IMR-90 (cell line): ENCODE results near the gene CH25H. TPM values are rescaled to one million over a fixed set of nuclear protein-coding genes. Genes with fewer than 3 reads are reported as not detected.

ENCODE experiments used
- ATAC-seq: fragments of 200-7000 bp; cut with Tn5 transposase; 2 replicates; pipeline ENCODE4 v1.9.1; 2020; ENCODE audit warnings: low read depth, mild to moderate bottlenecking, moderate library complexity
- BruUV-seq: library from RNA; stranded (reverse); fragments of 400-500 nt; replicated peaks from 2 replicates; lab custom pipeline; 2021; lab: Mats Ljungman, UMichigan
- CTCF ChIA-PET: fragments of 300-600 bp; formaldehyde crosslinking; extraction: SDS; loops from one replicate; lab custom pipeline; 2021; ENCODE audit warnings: antibody characterized with exemption; lab: Yijun Ruan, JAX
- POLR2A ChIA-PET: fragments of 300-600 bp; sonication (Branson Sonifier 250); formaldehyde crosslinking; loops from one replicate; lab custom pipeline; 2022; ENCODE audit warnings: antibody characterized with exemption; ENCODE audit not compliant: unreplicated experiment; lab: Charles Lee
- DNase-seq: peaks from one replicate; pipeline ENCODE4 v3.0.0; 2013
- H2AFZ ChIP-seq: replicated peaks from 2 replicates; pipeline ENCODE3; 2013; ENCODE audit warnings: low read length, mild to moderate bottlenecking; ENCODE audit not compliant: poor library complexity
- H2AK5ac ChIP-seq: 2 replicates; pipeline ENCODE4 v1.6.1; 2013; ENCODE audit warnings: low read depth, low read length, inconsistent platforms
- H2AK9ac ChIP-seq: replicated peaks from 2 replicates; pipeline ENCODE3; 2013; ENCODE audit warnings: mild to moderate bottlenecking, low read depth, low read length, moderate library complexity; ENCODE audit not compliant: poor library complexity
- H2BK120ac ChIP-seq: 2 replicates; pipeline ENCODE4 v1.6.1; 2013; ENCODE audit warnings: low read depth, low read length, inconsistent platforms
- H2BK15ac ChIP-seq: 3 replicates; pipeline ENCODE4 v1.6.1; 2013; ENCODE audit warnings: low read depth, low read length, inconsistent platforms
- H2BK20ac ChIP-seq: 2 replicates; pipeline ENCODE4 v1.6.1; 2013; ENCODE audit warnings: low read depth, mild to moderate bottlenecking, inconsistent platforms, low read length, moderate library complexity
- H2BK5ac ChIP-seq: 2 replicates; pipeline ENCODE4 v1.6.1; 2013; ENCODE audit warnings: mild to moderate bottlenecking, low read depth, low read length, inconsistent platforms; ENCODE audit not compliant: poor library complexity, severe bottlenecking
- H3K14ac ChIP-seq: replicated peaks from 2 replicates; pipeline ENCODE4 v1.6.1; 2013; ENCODE audit warnings: low read depth, low read length, inconsistent platforms
- H3K18ac ChIP-seq: 2 replicates; pipeline ENCODE4 v1.6.1; 2013; ENCODE audit warnings: low read depth, low read length, control low read depth
- H3K23ac ChIP-seq: 2 replicates; pipeline ENCODE4 v1.6.1; 2013; ENCODE audit warnings: low read depth, low read length, inconsistent platforms
- H3K27ac ChIP-seq: 2 replicates; pipeline ENCODE4 v1.5.1; 2013; ENCODE audit warnings: mild to moderate bottlenecking, control low read depth, low read length; ENCODE audit not compliant: insufficient read depth
- H3K27me3 ChIP-seq: 2 replicates; pipeline ENCODE4 v1.6.1; 2013; ENCODE audit warnings: low read length; ENCODE audit not compliant: control insufficient read depth, insufficient read depth
- H3K36me3 ChIP-seq: 2 replicates; pipeline ENCODE4 v1.6.1; 2013; ENCODE audit warnings: low read length, mixed read lengths; ENCODE audit not compliant: control insufficient read depth, insufficient read depth
- H3K4ac ChIP-seq: 2 replicates; pipeline ENCODE4 v1.6.1; 2013; ENCODE audit warnings: low read depth, low read length, inconsistent platforms
- H3K4me1 ChIP-seq: 2 replicates; pipeline ENCODE4 v1.6.1; 2013; ENCODE audit warnings: low read length, mixed read lengths; ENCODE audit not compliant: control insufficient read depth, insufficient read depth
- H3K4me2 ChIP-seq: 2 replicates; pipeline ENCODE4 v1.6.1; 2013; ENCODE audit warnings: low read depth, mild to moderate bottlenecking, control low read depth, low read length, moderate library complexity
- H3K4me3 ChIP-seq: 2 replicates; pipeline ENCODE4 v1.5.1; 2013; ENCODE audit warnings: low read depth, mild to moderate bottlenecking, control low read depth, low read length, moderate library complexity; ENCODE audit not compliant: insufficient read depth
- H3K56ac ChIP-seq: 2 replicates; pipeline ENCODE4 v1.6.1; 2013; ENCODE audit warnings: low read length, inconsistent platforms; ENCODE audit not compliant: insufficient read depth; ENCODE audit errors: extremely low read depth
- H3K79me1 ChIP-seq, 2 experiments: 2 replicates each; pipeline ENCODE4 v1.6.1; 2013; ENCODE audit warnings: low read length in 2 of 2, inconsistent platforms in 1 of 2, low read depth in 1 of 2
- H3K9ac ChIP-seq: 2 replicates; pipeline ENCODE4 v1.6.1; 2013; ENCODE audit warnings: low read depth, low read length, control low read depth
- H3K9me1 ChIP-seq: 2 replicates; pipeline ENCODE4 v1.6.1; 2013; ENCODE audit warnings: low read length, inconsistent platforms; ENCODE audit not compliant: insufficient read depth
- H3K9me3 ChIP-seq: 2 replicates; pipeline ENCODE4 v1.6.1; 2013; ENCODE audit warnings: low read length; ENCODE audit not compliant: control insufficient read depth, insufficient read depth
- H4K20me1 ChIP-seq: 2 replicates; pipeline ENCODE4 v1.6.1; 2013; ENCODE audit warnings: low read length, inconsistent platforms; ENCODE audit not compliant: insufficient read depth
- H4K5ac ChIP-seq: 2 replicates; pipeline ENCODE4 v1.6.1; 2013; ENCODE audit warnings: mild to moderate bottlenecking, low read depth, low read length, control low read depth
- H4K8ac ChIP-seq, 2 experiments: 2 replicates each; pipeline ENCODE4 v1.6.1; 2013; ENCODE audit warnings: low read depth in 2 of 2, low read length in 2 of 2, control low read depth in 1 of 2, inconsistent platforms in 1 of 2
- H4K91ac ChIP-seq: 2 replicates; pipeline ENCODE4 v1.6.1; 2013; ENCODE audit warnings: low read depth, low read length, inconsistent platforms; ENCODE audit not compliant: insufficient read depth
- BHLHE40 ChIP-seq: fragments of 150-350 bp; IDR thresholded peaks from 2 replicates; pipeline ENCODE4 v1.6.1; 2016; ENCODE audit warnings: mild to moderate bottlenecking, low read depth, low read length
- CEBPB ChIP-seq: IDR thresholded peaks from 2 replicates; pipeline ENCODE4 v1.6.1; 2012; ENCODE audit warnings: low read depth, low read length, improper control_type of control experiment
- CTCF ChIP-seq: conservative IDR thresholded peaks from 2 replicates; pipeline ENCODE4 v1.5.1; 2012; ENCODE audit warnings: mild to moderate bottlenecking, low read depth, low read length, improper control_type of control experiment
- ELK1 ChIP-seq: fragments of 150-350 bp; IDR thresholded peaks from 2 replicates; pipeline ENCODE4 v1.6.1; 2016; ENCODE audit warnings: low read depth, mild to moderate bottlenecking, low read length, moderate library complexity, borderline replicate concordance
- FOS ChIP-seq: fragments of 150-350 bp; IDR thresholded peaks from 2 replicates; pipeline ENCODE4 v1.6.1; 2016; ENCODE audit warnings: low read depth, low read length
- MAFK ChIP-seq: IDR thresholded peaks from 2 replicates; pipeline ENCODE4 v1.6.1; 2012; ENCODE audit warnings: low read depth, low read length, improper control_type of control experiment
- MAZ ChIP-seq: IDR thresholded peaks from 2 replicates; pipeline ENCODE4 v1.6.1; 2012; ENCODE audit warnings: low read depth, mild to moderate bottlenecking, low read length, improper control_type of control experiment, moderate library complexity, borderline replicate concordance
- MXI1 ChIP-seq: IDR thresholded peaks from 2 replicates; pipeline ENCODE4 v1.6.1; 2012; ENCODE audit warnings: low read depth, mild to moderate bottlenecking, low read length, moderate library complexity, borderline replicate concordance
- NFE2L2 ChIP-seq: fragments of 150-350 bp; IDR thresholded peaks from 2 replicates; pipeline ENCODE4 v1.6.1; 2016; ENCODE audit warnings: low read depth, mild to moderate bottlenecking, low read length
- POLR2A ChIP-seq: IDR thresholded peaks from 2 replicates; pipeline ENCODE4 v1.6.1; 2012; ENCODE audit warnings: mild to moderate bottlenecking, low read depth, low read length
- RAD21 ChIP-seq: IDR thresholded peaks from 2 replicates; pipeline ENCODE4 v1.6.1; 2012; ENCODE audit warnings: low read length, improper control_type of control experiment
- RCOR1 ChIP-seq: IDR thresholded peaks from 2 replicates; pipeline ENCODE4 v1.6.1; 2012; ENCODE audit warnings: mild to moderate bottlenecking, low read length, improper control_type of control experiment; ENCODE audit not compliant: insufficient replicate concordance
- RFX5 ChIP-seq: IDR thresholded peaks from 2 replicates; pipeline ENCODE4 v1.8.0; 2012; ENCODE audit warnings: low read depth, mild to moderate bottlenecking, low read length, moderate library complexity
- SMC3 ChIP-seq: fragments of 150-350 bp; IDR thresholded peaks from 2 replicates; pipeline ENCODE4 v1.6.1; 2016; ENCODE audit warnings: low read depth, mild to moderate bottlenecking, antibody characterized with exemption, low read length, moderate library complexity
- USF2 ChIP-seq: fragments of 150-350 bp; IDR thresholded peaks from 2 replicates; pipeline ENCODE4 v1.6.1; 2017; ENCODE audit warnings: mild to moderate bottlenecking, antibody characterized with exemption, low read length, low read depth
- WGBS, 2 experiments: methylation state at CpG; one replicate each; pipeline versions ENCODE4 v1.1.5 to v1.1.7; 2013; ENCODE audit warnings: missing lambda C conversion rate in 2 of 2; ENCODE audit not compliant: insufficient read length in 1 of 2; ENCODE audit errors: extremely low coverage in 2 of 2; 5-methylcytosine and 5-hydroxymethylcytosine counted together
- dilution Hi-C: fragments of 300-500 bp; cut with HindIII; formaldehyde crosslinking; loops from one replicate; pipeline ENCODE4 v1.14.3; 2018; ENCODE audit warnings: low sequenced_read_pairs; ENCODE audit not compliant: unreplicated experiment
- in situ Hi-C: fragments of 300-500 bp; cut with MboI; formaldehyde crosslinking; loops from 3 replicates; pipeline ENCODE4 v1.14.3; 2019; ENCODE audit warnings: low sequenced_read_pairs, inconsistent platforms, mixed read lengths
- intact Hi-C: fragments of 100-400 bp; cut with micrococcal nuclease; formaldehyde crosslinking; loops from 2 replicates; pipeline ENCODE4 v1.10.0; 2022
- polyA plus RNA-seq, 3 experiments: library from polyadenylated mRNA; depleted of rRNA; stranded (reverse); fragments of >200 nt; gene quantifications; 2 replicates each; pipeline ENCODE4 v1.2.3, GENCODE V29; 2012; ENCODE audit warnings: low replicate concordance in 1 of 3
- total RNA-seq: library from RNA; depleted of rRNA; stranded (reverse); fragments of >200 nt; gene quantifications from 2 replicates; pipeline ENCODE4 v1.2.3, GENCODE V29; 2012

The CH25H gene
- total and polyA plus RNA-seq, 2 of the 4 experiments (the other 2 are of a cell fraction): 0.12 to 0.18 TPM

- H3K56ac ChIP-seq: peak overlapping the region; percentile 18; the same call in 1 of the 2 replicates
- no peak overlapping the region for H2BK20ac ChIP-seq
- H4K5ac ChIP-seq: no peak overlapping the region
- H2AK9ac ChIP-seq: peak overlapping the region; percentile 38
- intact Hi-C loops: no loop called here
- H2BK15ac ChIP-seq: no peak overlapping the region; the same call in 2 of the 3 replicates
- no peaks in the 10 kb centered on the region for H3K4me1 ChIP-seq
- H3K9me3 ChIP-seq: peaks cover 3% of the 10 kb centered on the region; the same call in 1 of the 2 replicates
- DNase-seq (no peak), ATAC-seq (no peak)
- peak overlapping the region; percentile 58 for H3K4me2 ChIP-seq
- no peaks in the 10 kb centered on the region for H3K9me1 ChIP-seq
- H3K36me3 ChIP-seq: no peaks in the 10 kb centered on the region
- no peak overlapping the region for H3K27ac ChIP-seq
- dilution Hi-C loops: no loop called here
- H2BK120ac ChIP-seq: 0 out of 2 replicates have a peak overlapping the region, but pooled peaks have one; percentile 7
- H3K4ac ChIP-seq: peak overlapping the region; percentile 59; the same call in 1 of the 2 replicates
- H3K4me3 ChIP-seq: peak overlapping the region; percentile 63
- H4K20me1 ChIP-seq: no peaks in the 10 kb centered on the region
- ChIA-PET CTCF (interaction anchor here (1.6 kb wide), 1 partner anchor 10 kb away, joined by 3 read pairs; no protein-coding TSS in a partner anchor), POLR2A (interaction anchor here (0.6 kb wide), 1 partner anchor 990 kb away, joined by 4 read pairs; no protein-coding TSS in a partner anchor)
- peaks cover 3 to 6% of the 10 kb centered on the region in 2 experiments; a peak in 2 of 4 replicates for H3K79me1 ChIP-seq
- peak overlapping the region; percentile 32 for H3K9ac ChIP-seq
- H3K14ac ChIP-seq: peak overlapping the region; percentile 53
- 0 out of 2 replicates have a peak overlapping the region, but pooled peaks have one; percentile 21 for H2AK5ac ChIP-seq
- in situ Hi-C loops: no loop called here
- H3K23ac ChIP-seq: 0 out of 2 replicates have a peak overlapping the region, but pooled peaks have one; percentile 14
- H2AFZ ChIP-seq: peak overlapping the region; percentile 99
- H2BK5ac ChIP-seq: no peak overlapping the region
- no TSS peak for BruUV-seq
- H3K18ac ChIP-seq: no peak overlapping the region
- 33% methylated on average over 6 of the region's 13 CpGs; no CpG with 5 or more reads in 1 of the 2 experiments for WGBS, 2 experiments
- no peaks in the 10 kb centered on the region; the same call in 1 of the 2 replicates for H3K27me3 ChIP-seq
- peak overlapping the region; percentile 41 to 69; a peak in 2 of 4 replicates for H4K8ac ChIP-seq
- H4K91ac ChIP-seq: no peak overlapping the region
- TF ChIP-seq MXI1 (no peak), RCOR1 (no peak), RFX5 (no peak), USF2 (no peak), CTCF (no peak), POLR2A (no peak), CEBPB (no peak), BHLHE40 (no peak), MAFK (no peak), MAZ (no peak), SMC3 (no peak), FOS (no peak), RAD21 (no peak), NFE2L2 (no peak), ELK1 (no peak)
Measured at GRCh38 chr10:89250865-89251408, 43.8 kb upstream of the CH25H start.
